Measurements from ENCODE around the gene RUBCN. TPM values are rescaled to one million over a fixed set of nuclear protein-coding genes. Genes with fewer than 3 reads are reported as not detected.

The RUBCN gene
- total RNA-seq, 1 experiment from 2014 or later, result 25.6 TPM

GRCh38 chr3:197683191-197683590 lies 53.5 kb downstream of the RUBCN start:
- Histone ChIP-seq H3K9me3 (ENCODE audit: low read depth, low read length, poor library complexity, severe bottlenecking) (no peaks in the 10 kb centered on the region), H3K36me3 (ENCODE audit: insufficient read depth, low read length, poor library complexity, severe bottlenecking) (peaks cover 8% of the 10 kb centered on the region), H3K4me3 (ENCODE audit: low read depth, low read length, poor library complexity, severe bottlenecking) (no peak overlapping the region), H3K27ac (ENCODE audit: low read depth, low read length, poor library complexity, severe bottlenecking) (no peak overlapping the region), H3K27me3 (replicated peaks; ENCODE audit: insufficient read depth, low read depth, low read length, poor library complexity) (no peaks in the 10 kb centered on the region), H3K4me1 (ENCODE audit: insufficient read depth, low read length, poor library complexity, severe bottlenecking) (no peaks in the 10 kb centered on the region)
- DNase-seq (ENCODE audit: low spot score), result no peak
- ChIA-PET CTCF (no interaction called here), POLR2A (ENCODE audit: low non-redundant PET) (no interaction called here)
- intact Hi-C loops (cut with micrococcal nuclease; ENCODE audit: unreplicated experiment), result no loop called here
- BruUV-seq (replicated peaks), result no TSS peak
- TF ChIP-seq EZH2 (IDR thresholded peaks at IDR 0.05; ENCODE audit: borderline replicate concordance, low read depth, low read length, poor library complexity, severe bottlenecking) (no peak), CTCF (conservative IDR thresholded peaks at IDR 0.05; ENCODE audit: low read depth, low read length) (no peak)

GRCh38 chr3:197682713-197683112 lies 54.0 kb downstream of the RUBCN start:
- CTCF ChIA-PET, result no interaction called here
- no peaks in the 10 kb centered on the region for H3K9me3 ChIP-seq (ENCODE audit: low read depth, low read length, poor library complexity, severe bottlenecking)

GRCh38 chr3:197680955-197681521 lies 55.7 kb downstream of the RUBCN start:
- Histone ChIP-seq H3K27ac (ENCODE audit: low read depth, low read length, poor library complexity, severe bottlenecking) (no peak overlapping the region), H3K27me3 (replicated peaks; ENCODE audit: insufficient read depth, low read depth, low read length, poor library complexity) (no peaks in the 10 kb centered on the region), H3K4me3 (ENCODE audit: low read depth, low read length, poor library complexity, severe bottlenecking) (no peak overlapping the region), H3K4me1 (ENCODE audit: insufficient read depth, low read length, poor library complexity, severe bottlenecking) (no peaks in the 10 kb centered on the region), H3K36me3 (ENCODE audit: insufficient read depth, low read length, poor library complexity, severe bottlenecking) (peaks cover 8% of the 10 kb centered on the region), H3K9me3 (ENCODE audit: low read depth, low read length, poor library complexity, severe bottlenecking) (no peaks in the 10 kb centered on the region)
- BruUV-seq (replicated peaks), result no TSS peak
- ChIA-PET CTCF (no interaction called here), POLR2A (ENCODE audit: low non-redundant PET) (no interaction called here)
- no peak for DNase-seq (ENCODE audit: low spot score)
- TF ChIP-seq EZH2 (IDR thresholded peaks at IDR 0.05; ENCODE audit: borderline replicate concordance, low read depth, low read length, poor library complexity, severe bottlenecking), result no peak
- no peak for TF ChIP-seq CTCF (conservative IDR thresholded peaks at IDR 0.05; ENCODE audit: low read depth, low read length)
- intact Hi-C loops (cut with micrococcal nuclease; ENCODE audit: unreplicated experiment), result no loop called here

More at GRCh38 chr3:197682713-197683112, 54.0 kb downstream of the RUBCN start:
- peak; percentile 7 for DNase-seq (ENCODE audit: low spot score)
- Histone ChIP-seq H3K4me3 (ENCODE audit: low read depth, low read length, poor library complexity, severe bottlenecking) (no peak overlapping the region), H3K27ac (ENCODE audit: low read depth, low read length, poor library complexity, severe bottlenecking) (no peak overlapping the region), H3K36me3 (ENCODE audit: insufficient read depth, low read length, poor library complexity, severe bottlenecking) (peaks cover 8% of the 10 kb centered on the region), H3K4me1 (ENCODE audit: insufficient read depth, low read length, poor library complexity, severe bottlenecking) (no peaks in the 10 kb centered on the region), H3K27me3 (replicated peaks; ENCODE audit: insufficient read depth, low read depth, low read length, poor library complexity) (no peaks in the 10 kb centered on the region)
- TF ChIP-seq EZH2 (IDR thresholded peaks at IDR 0.05; ENCODE audit: borderline replicate concordance, low read depth, low read length, poor library complexity, severe bottlenecking) (no peak), CTCF (conservative IDR thresholded peaks at IDR 0.05; ENCODE audit: low read depth, low read length) (no peak; the same call in 1 of the 2 replicates)
- POLR2A ChIA-PET (ENCODE audit: low non-redundant PET), result no interaction called here
- no TSS peak for BruUV-seq (replicated peaks)
- intact Hi-C loops (cut with micrococcal nuclease; ENCODE audit: unreplicated experiment), result no loop called here
